Measurements from ENCODE around the gene SPINT4. TPM values are rescaled to one million over a fixed set of nuclear protein-coding genes. Genes with fewer than 3 reads are reported as not detected.
"Not testable (repeated sequence)": the region's sequence is repeated elsewhere in the genome, so short reads cannot be mapped to it uniquely, and the experiment has no call there.

SPINT4 gene
- total and polyA plus RNA-seq, 5 experiments from 2014 or later: not detected

DNA sequence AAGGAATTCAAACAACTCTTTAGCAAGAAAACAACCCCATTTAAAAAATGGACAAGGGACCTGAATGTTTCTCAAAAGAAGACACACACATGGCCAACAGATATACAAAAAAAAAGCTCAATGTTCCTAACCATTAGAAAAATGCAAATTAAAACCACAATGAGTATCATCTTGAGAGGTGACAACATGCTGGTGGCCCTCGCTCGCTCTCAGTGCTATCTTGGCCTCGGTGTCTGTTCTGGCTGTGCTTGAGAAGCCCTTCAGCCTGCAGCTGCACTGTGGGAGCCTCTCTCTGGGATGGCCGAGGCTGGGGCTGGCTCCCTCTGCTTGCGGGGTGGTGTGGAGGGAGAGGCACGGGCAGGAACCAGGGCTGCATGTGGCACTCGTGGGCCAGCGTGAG lies 13.4 kb downstream of the SPINT4 start:
- DNase-seq (no peak), ATAC-seq (no peak)
- no peak overlapping the region for H3K27ac Mint-ChIP-seq
- peaks cover 0 to 27% (median 3%) of the 10 kb centered on the region in 3 donors for H3K36me3 Mint-ChIP-seq
- H3K9me3 Mint-ChIP-seq: peaks cover 0 to 31% (median 26%) of the 10 kb centered on the region in 9 donors
- H3K4me3 Mint-ChIP-seq: no peak overlapping the region
- peaks cover 12 to 55% (median 32%) of the 10 kb centered on the region in 5 donors for H3K27me3 Mint-ChIP-seq
- no peaks in the 10 kb centered on the region for H3K4me1 Mint-ChIP-seq
- POLR2A ChIA-PET: no interaction called here

GRCh38 chr20:45735988-45736387 lies 13.8 kb downstream of the SPINT4 start:
- DNase-seq (no peak), ATAC-seq (no peak)

GRCh38 chr20:45742596-45742995 lies 20.4 kb downstream of the SPINT4 start:
- POLR2A ChIA-PET: no interaction called here
- no peaks in the 10 kb centered on the region for H3K4me1 Mint-ChIP-seq
- H3K27me3 Mint-ChIP-seq: peaks cover 7 to 24% (median 12%) of the 10 kb centered on the region in 5 donors
- DNase-seq: no peak
- peaks cover 0 to 2% (median 0%) of the 10 kb centered on the region in 9 donors for H3K9me3 Mint-ChIP-seq
- H3K4me3 Mint-ChIP-seq: no peak overlapping the region
- no peak overlapping the region for H3K27ac Mint-ChIP-seq
- no peak for ATAC-seq
- no peaks in the 10 kb centered on the region for H3K36me3 Mint-ChIP-seq

More at GRCh38 chr20:45735988-45736387, 13.8 kb downstream of the SPINT4 start:
- H3K36me3 Mint-ChIP-seq: peaks cover 0 to 24% (median 3%) of the 10 kb centered on the region in 3 donors
- H3K27me3 Mint-ChIP-seq: peaks cover 10 to 55% (median 29%) of the 10 kb centered on the region in 5 donors
- H3K9me3 Mint-ChIP-seq: peaks cover 0 to 28% (median 24%) of the 10 kb centered on the region in 9 donors
- POLR2A ChIA-PET: no interaction called here
- no peak overlapping the region for H3K27ac Mint-ChIP-seq
- H3K4me1 Mint-ChIP-seq: no peaks in the 10 kb centered on the region
- H3K4me3 Mint-ChIP-seq: no peak overlapping the region

DNA sequence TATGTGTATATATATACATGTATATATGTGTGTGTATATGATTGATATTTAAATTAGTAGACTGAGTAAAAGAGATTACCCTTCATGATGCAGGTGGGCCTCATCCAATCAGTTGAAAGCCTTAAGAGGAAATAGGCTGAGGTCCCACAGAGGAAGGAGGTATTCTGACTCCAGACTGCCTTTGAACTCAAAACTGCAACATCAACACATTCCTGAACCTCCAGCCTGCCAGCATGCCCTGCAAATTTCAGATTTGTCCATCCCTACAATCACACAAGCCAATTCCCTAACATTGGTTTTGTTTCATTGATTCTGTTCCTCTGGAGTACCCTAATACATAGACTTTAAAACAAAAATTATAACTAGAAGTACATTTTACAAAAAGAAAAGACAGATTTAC lies 22.9 kb downstream of the SPINT4 start:
- H3K4me1 Mint-ChIP-seq: no peaks in the 10 kb centered on the region
- H3K4me3 Mint-ChIP-seq: no peak overlapping the region
- POLR2A ChIA-PET: no interaction called here
- H3K27me3 Mint-ChIP-seq: peaks cover 8 to 37% (median 19%) of the 10 kb centered on the region in 5 donors
- no peaks in the 10 kb centered on the region for H3K9me3 Mint-ChIP-seq
- no peaks in the 10 kb centered on the region for H3K36me3 Mint-ChIP-seq
- DNase-seq: no peak
- H3K27ac Mint-ChIP-seq: no peak overlapping the region
- no peak for ATAC-seq

GRCh38 chr20:45751721-45752120 lies 29.6 kb downstream of the SPINT4 start:
- DNase-seq: no peak
- peaks cover 0 to 10% (median 0%) of the 10 kb centered on the region in 3 donors for H3K36me3 Mint-ChIP-seq
- no peak overlapping the region for H3K4me3 Mint-ChIP-seq
- ATAC-seq: no peak
- POLR2A ChIA-PET: no interaction called here
- peaks cover 0 to 14% (median 4%) of the 10 kb centered on the region in 9 donors for H3K9me3 Mint-ChIP-seq
- H3K4me1 Mint-ChIP-seq: no peaks in the 10 kb centered on the region
- H3K27ac Mint-ChIP-seq: no peak overlapping the region
- H3K27me3 Mint-ChIP-seq: peaks cover 4 to 30% (median 16%) of the 10 kb centered on the region in 5 donors

DNA sequence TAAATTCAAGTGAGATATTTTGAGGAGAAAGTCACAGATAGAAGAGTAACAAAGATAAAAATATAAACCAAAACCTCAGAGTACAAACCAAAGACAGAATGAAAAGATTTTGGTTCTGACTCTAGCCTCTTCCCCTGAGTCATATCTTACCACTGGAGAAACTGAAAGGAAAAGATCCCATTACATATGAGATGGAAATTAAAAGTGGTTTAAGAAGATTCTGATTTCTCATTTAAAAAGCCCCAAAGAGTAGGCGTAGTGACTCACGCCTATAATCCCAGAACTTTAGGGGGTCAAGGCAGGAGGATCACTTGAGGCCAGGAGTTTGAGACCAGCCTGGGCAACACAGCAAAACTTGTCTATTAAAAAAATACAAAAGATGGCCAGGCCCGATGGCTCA lies 30.6 kb downstream of the SPINT4 start:
- H3K9me3 Mint-ChIP-seq: peaks cover 0 to 14% (median 4%) of the 10 kb centered on the region in 9 donors
- DNase-seq (no peak), ATAC-seq (no peak)
- no peak overlapping the region for H3K4me3 Mint-ChIP-seq
- H3K27me3 Mint-ChIP-seq: peaks cover 3 to 21% (median 15%) of the 10 kb centered on the region in 5 donors
- POLR2A ChIA-PET: no interaction called here
- no peaks in the 10 kb centered on the region for H3K4me1 Mint-ChIP-seq
- H3K36me3 Mint-ChIP-seq: peaks cover 0 to 10% (median 0%) of the 10 kb centered on the region in 3 donors
- peak overlapping the region in 1 of 10 donors; percentile 44 for H3K27ac Mint-ChIP-seq

GRCh38 chr20:45758096-45758495 lies 35.9 kb downstream of the SPINT4 start:
- H3K9me3 Mint-ChIP-seq: peaks cover 0 to 14% (median 4%) of the 10 kb centered on the region in 9 donors
- ATAC-seq (no peak), DNase-seq (no peak)
- H3K4me1 Mint-ChIP-seq: no peaks in the 10 kb centered on the region
- H3K4me3 Mint-ChIP-seq: no peak overlapping the region
- POLR2A ChIA-PET: no interaction called here
- peaks cover 4 to 15% (median 5%) of the 10 kb centered on the region in 5 donors for H3K27me3 Mint-ChIP-seq
- peaks cover 0 to 10% (median 0%) of the 10 kb centered on the region in 3 donors for H3K36me3 Mint-ChIP-seq
- H3K27ac Mint-ChIP-seq: no peak overlapping the region

- H3K36me3 Mint-ChIP-seq, POLR2A ChIA-PET, DNase-seq, H3K27ac Mint-ChIP-seq, H3K4me1 Mint-ChIP-seq, H3K4me3 Mint-ChIP-seq, ATAC-seq, H3K9me3 Mint-ChIP-seq: not testable (repeated sequence)
- H3K27me3 Mint-ChIP-seq: peaks cover under 1 to 15% (median 5%) of the 10 kb centered on the region in 5 donors
These were observed 37.8 kb downstream of the SPINT4 start for GRCh38 chr20:45759921-45760320.

- POLR2A ChIA-PET: interaction anchor here (0.6 kb wide), 1 partner anchor 29 kb away, joined by 5 read pairs; the partner anchor contains the start of gene WFDC3
- DNase-seq, H3K27ac Mint-ChIP-seq, ATAC-seq, H3K36me3 Mint-ChIP-seq, H3K4me3 Mint-ChIP-seq, H3K9me3 Mint-ChIP-seq, H3K4me1 Mint-ChIP-seq: not testable (repeated sequence)
- peaks cover 0 to 15% (median 5%) of the 10 kb centered on the region in 5 donors for H3K27me3 Mint-ChIP-seq
These were observed 39.8 kb downstream of the SPINT4 start for GRCh38 chr20:45761966-45762365.

GRCh38 chr20:45764618-45765282 lies 42.6 kb downstream of the SPINT4 start:
- DNase-seq, ATAC-seq, H3K9me3 Mint-ChIP-seq, H3K36me3 Mint-ChIP-seq, H3K4me1 Mint-ChIP-seq, H3K4me3 Mint-ChIP-seq, H3K27ac Mint-ChIP-seq, POLR2A ChIA-PET: not testable (repeated sequence)
- peaks cover 0 to 15% (median 5%) of the 10 kb centered on the region in 5 donors for H3K27me3 Mint-ChIP-seq

DNA sequence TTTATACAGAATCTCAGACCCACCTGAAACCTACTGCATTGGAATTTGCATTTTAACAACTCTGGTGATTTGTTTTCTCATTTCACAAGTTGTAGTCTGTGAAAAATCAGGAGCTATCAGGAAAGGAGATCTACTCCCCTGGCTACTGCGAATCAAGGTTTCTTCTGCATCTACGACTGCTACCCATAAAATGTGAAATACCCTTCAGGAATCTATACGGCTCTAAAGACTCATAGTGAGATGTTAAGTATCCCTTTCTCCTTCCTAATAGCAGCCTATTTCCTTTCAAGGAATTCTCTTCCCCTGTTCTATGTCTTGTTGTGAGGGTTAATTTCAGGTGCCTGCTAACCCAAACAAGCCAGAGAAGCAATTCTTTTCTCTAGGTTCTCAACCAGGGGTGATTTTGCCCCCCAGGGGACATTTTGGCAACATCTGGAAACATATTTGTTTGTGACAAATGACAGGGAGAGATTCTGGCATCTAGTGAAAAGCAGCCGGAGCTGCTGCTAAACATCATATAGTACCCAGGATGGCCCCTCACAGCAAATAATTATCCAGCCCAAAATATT lies 43.2 kb downstream of the SPINT4 start:
- no peak for ATAC-seq
- no peak for DNase-seq
- H3K36me3 Mint-ChIP-seq: no peaks in the 10 kb centered on the region
- H3K4me3 Mint-ChIP-seq: no peak overlapping the region
- no peaks in the 10 kb centered on the region for H3K9me3 Mint-ChIP-seq
- H3K4me1 Mint-ChIP-seq: no peaks in the 10 kb centered on the region
- peaks cover 0 to 10% (median 4%) of the 10 kb centered on the region in 5 donors for H3K27me3 Mint-ChIP-seq
- POLR2A ChIA-PET: no interaction called here
- H3K27ac Mint-ChIP-seq: no peak overlapping the region

DNA sequence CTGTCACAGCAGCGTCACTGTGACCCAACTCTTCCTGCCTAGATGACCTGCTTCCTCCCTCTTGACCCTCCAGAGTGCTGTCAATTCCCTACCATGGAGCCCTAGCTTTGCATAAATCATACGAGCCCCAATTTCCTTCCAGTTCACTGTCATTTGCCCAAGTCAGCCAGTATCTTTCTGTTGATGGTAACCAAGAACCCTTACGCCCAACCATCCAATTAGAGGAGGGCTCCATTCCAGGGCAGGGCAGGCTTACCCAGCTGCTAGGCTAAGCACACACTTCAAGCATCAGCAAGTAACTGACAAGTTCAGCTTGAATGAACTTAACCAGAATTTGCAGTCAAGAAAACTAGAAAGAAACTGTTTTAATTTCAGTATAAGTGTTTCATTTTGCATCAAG lies 43.8 kb downstream of the SPINT4 start:
- Mint-ChIP-seq H3K4me3 (no peak overlapping the region), H3K27me3 (peaks cover 0 to 4% (median 1%) of the 10 kb centered on the region in 5 donors), H3K9me3 (no peaks in the 10 kb centered on the region), H3K36me3 (no peaks in the 10 kb centered on the region), H3K4me1 (peaks cover under 1 to 4% (median 2%) of the 10 kb centered on the region in 4 donors), H3K27ac (no peak overlapping the region)
- ATAC-seq: no peak
- no peak for DNase-seq
- POLR2A ChIA-PET: no interaction called here

DNA sequence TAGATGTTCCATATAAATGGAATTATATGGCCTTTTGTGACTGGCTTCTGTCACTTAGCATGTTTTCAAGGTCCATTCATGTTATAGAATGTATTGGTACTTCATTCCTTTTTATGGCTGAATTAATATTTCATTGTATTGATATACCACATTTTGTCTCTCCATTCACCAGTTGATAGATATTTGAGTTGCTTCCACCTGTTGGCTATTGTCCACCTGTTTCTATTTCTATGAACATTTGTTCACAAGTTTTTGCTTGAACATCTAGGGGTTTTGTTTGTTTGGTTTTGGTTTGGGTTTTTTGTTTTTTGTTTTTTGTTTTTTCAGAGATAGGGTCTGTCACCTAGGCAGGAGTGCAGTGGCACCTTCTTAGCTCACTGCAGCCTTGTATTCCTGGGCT lies 46.3 kb downstream of the SPINT4 start:
- Mint-ChIP-seq H3K27me3 (peaks cover 0 to 15% (median 7%) of the 10 kb centered on the region in 5 donors), H3K27ac (no peak overlapping the region), H3K9me3 (no peaks in the 10 kb centered on the region), H3K4me1 (peaks cover 5 to 8% (median 6%) of the 10 kb centered on the region in 4 donors), H3K36me3 (no peaks in the 10 kb centered on the region), H3K4me3 (no peak overlapping the region)
- DNase-seq (no peak), ATAC-seq (no peak)
- POLR2A ChIA-PET: no interaction called here
